Trophoblast cell (in vitro differentiated cells and primary cell): Measurements from ENCODE around the gene ADM5.

Experiments used
- DNase-seq, 2 donors: peaks; one replicate each; pipeline ENCODE4 v3.0.0-alpha.2; 2016
- H2AFZ ChIP-seq: 2 replicates; pipeline ENCODE4 v1.6.1; 2013; ENCODE audit warnings: low read length, moderate library complexity, mild to moderate bottlenecking; ENCODE audit not compliant: insufficient read depth, poor library complexity
- H2AK5ac ChIP-seq: 2 replicates; pipeline ENCODE4 v1.6.1; 2013; ENCODE audit warnings: mild to moderate bottlenecking, low read length
- H2BK120ac ChIP-seq: 2 replicates; pipeline ENCODE4 v1.6.1; 2013; ENCODE audit warnings: low read length, mild to moderate bottlenecking, moderate library complexity; ENCODE audit not compliant: insufficient read depth, poor library complexity
- H2BK12ac ChIP-seq: 2 replicates; pipeline ENCODE4 v1.6.1; 2013; ENCODE audit warnings: mild to moderate bottlenecking, low read length, moderate library complexity
- H2BK5ac ChIP-seq: 2 replicates; pipeline ENCODE4 v1.6.1; 2013; ENCODE audit warnings: low read length, low read depth, moderate library complexity, mild to moderate bottlenecking; ENCODE audit not compliant: poor library complexity
- H3K14ac ChIP-seq: 2 replicates; pipeline ENCODE4 v1.6.1; 2013; ENCODE audit warnings: mild to moderate bottlenecking, low read length
- H3K18ac ChIP-seq: 2 replicates; pipeline ENCODE4 v1.6.1; 2013; ENCODE audit warnings: mild to moderate bottlenecking, low read length
- H3K23ac ChIP-seq: 2 replicates; pipeline ENCODE4 v1.6.1; 2013; ENCODE audit warnings: low read length
- H3K27ac ChIP-seq: 2 replicates; pipeline ENCODE4 v1.5.1; 2013; ENCODE audit warnings: low read depth, mild to moderate bottlenecking, inconsistent platforms, low read length, moderate library complexity
- H3K27me3 ChIP-seq: 2 replicates; pipeline ENCODE4 v1.6.1; 2013; ENCODE audit warnings: inconsistent platforms, mild to moderate bottlenecking, low read length, moderate library complexity; ENCODE audit not compliant: insufficient read depth
- H3K36me3 ChIP-seq, 2 experiments: 1 replicate in 1 of 2; 2 replicates in 1 of 2; pipeline ENCODE4 v1.6.1; 2013; ENCODE audit warnings: low read length in 2 of 2, mild to moderate bottlenecking in 2 of 2, moderate library complexity in 1 of 2; ENCODE audit not compliant: insufficient read depth in 2 of 2, control insufficient read depth in 1 of 2
- H3K4ac ChIP-seq: 2 replicates; pipeline ENCODE4 v1.6.1; 2013; ENCODE audit warnings: low read depth, mild to moderate bottlenecking, low read length, moderate library complexity
- H3K4me1 ChIP-seq, 2 experiments: 1 replicate in 1 of 2; 2 replicates in 1 of 2; pipeline ENCODE4 v1.6.1; 2013; ENCODE audit warnings: low read length in 2 of 2, mild to moderate bottlenecking in 2 of 2, moderate library complexity in 1 of 2; ENCODE audit not compliant: insufficient read depth in 2 of 2, control insufficient read depth in 1 of 2
- H3K4me2 ChIP-seq: 2 replicates; pipeline ENCODE4 v1.6.1; 2013; ENCODE audit warnings: inconsistent platforms, mild to moderate bottlenecking, low read length, moderate library complexity
- H3K4me3 ChIP-seq: 2 replicates; pipeline ENCODE4 v1.5.1; 2013; ENCODE audit warnings: mild to moderate bottlenecking, low read depth, low read length, inconsistent platforms
- H3K79me1 ChIP-seq: one replicate; pipeline ENCODE4 v1.6.1; 2013; ENCODE audit warnings: low read length
- H3K79me2 ChIP-seq: 2 replicates; pipeline ENCODE4 v1.6.1; 2013; ENCODE audit warnings: low read length, mild to moderate bottlenecking; ENCODE audit not compliant: control insufficient read depth, insufficient read depth, poor library complexity
- H3K9ac ChIP-seq: 2 replicates; pipeline ENCODE4 v1.6.1; 2013; ENCODE audit warnings: mild to moderate bottlenecking, low read length
- H3K9me3 ChIP-seq: 2 replicates; pipeline ENCODE4 v1.6.1; 2013; ENCODE audit warnings: low read depth, mild to moderate bottlenecking, control low read depth, inconsistent platforms, low read length; ENCODE audit not compliant: insufficient read depth
- H4K12ac ChIP-seq: 2 replicates; pipeline ENCODE4 v1.6.1; 2013; ENCODE audit warnings: low read depth, mild to moderate bottlenecking, low read length, moderate library complexity
- H4K8ac ChIP-seq: 2 replicates; pipeline ENCODE4 v1.6.1; 2013; ENCODE audit warnings: low read depth, mild to moderate bottlenecking, low read length, moderate library complexity
- H4K91ac ChIP-seq: one replicate; pipeline ENCODE4 v1.6.1; 2013; ENCODE audit warnings: low read depth, mild to moderate bottlenecking, low read length, moderate library complexity
- WGBS: extraction: QIAGEN DNeasy Blood & Tissue Kit; methylation state at CpG from one replicate; pipeline ENCODE4 v1.1.7; 2013; ENCODE audit warnings: missing lambda C conversion rate; ENCODE audit not compliant: insufficient read length, insufficient coverage; ENCODE audit errors: extremely low coverage; 5-methylcytosine and 5-hydroxymethylcytosine counted together

ADM5 gene

GRCh38 chr19:49657493-49658138 lies 31.8 kb upstream of the ADM5 start:
- WGBS, result no CpG with 5 or more reads among the region's 22 CpGs
- Histone ChIP-seq H3K27ac (no peak overlapping the region), H3K4me2 (no peak overlapping the region)

GRCh38 chr19:49658139-49658517 lies 31.3 kb upstream of the ADM5 start:
- Histone ChIP-seq H3K9ac (no peak overlapping the region), H3K18ac (no peak overlapping the region), H3K4me2 (no peak overlapping the region), H3K4me1 (no peaks in the 10 kb centered on the region), H3K27ac (no peak overlapping the region), H3K79me1 (no peaks in the 10 kb centered on the region), H3K36me3 (peaks cover 94 to 97% of the 10 kb centered on the region in 2 experiments), H3K4me3 (no peak overlapping the region), H2AFZ (no peak overlapping the region), H3K4ac (no peak overlapping the region), H4K8ac (no peak overlapping the region), H3K79me2 (no peaks in the 10 kb centered on the region), H4K91ac (no peak overlapping the region), H3K14ac (no peak overlapping the region), H3K9me3 (peaks cover 8% of the 10 kb centered on the region), H2AK5ac (no peak overlapping the region), H2BK12ac (no peak overlapping the region), H3K23ac (no peak overlapping the region), H4K12ac (no peak overlapping the region), H2BK5ac (no peak overlapping the region), H2BK120ac (no peak overlapping the region), H3K27me3 (no peaks in the 10 kb centered on the region)
- no CpG with 5 or more reads among the region's 15 CpGs for WGBS
- DNase-seq, result no peak

More at GRCh38 chr19:49657493-49658138, 31.8 kb upstream of the ADM5 start:
- no peak overlapping the region for H2BK120ac ChIP-seq
- no peak overlapping the region for H3K23ac ChIP-seq
- H3K79me2 ChIP-seq, result no peaks in the 10 kb centered on the region
- no peak for DNase-seq
- no peak overlapping the region for H4K91ac ChIP-seq
- no peak overlapping the region for H2AK5ac ChIP-seq
- no peak overlapping the region for H4K8ac ChIP-seq
- H2BK12ac ChIP-seq, result no peak overlapping the region
- no peaks in the 10 kb centered on the region for H3K4me1 ChIP-seq
- H3K14ac ChIP-seq, result no peak overlapping the region
- H3K4me3 ChIP-seq, result no peak overlapping the region
- H3K27me3 ChIP-seq, result no peaks in the 10 kb centered on the region
- H3K36me3 ChIP-seq, result peaks cover 94 to 97% of the 10 kb centered on the region in 2 experiments
- H4K12ac ChIP-seq, result no peak overlapping the region
- H2BK5ac ChIP-seq, result no peak overlapping the region
- no peaks in the 10 kb centered on the region for H3K79me1 ChIP-seq
- no peak overlapping the region for H2AFZ ChIP-seq
- peaks cover 8% of the 10 kb centered on the region for H3K9me3 ChIP-seq
- H3K9ac ChIP-seq, result no peak overlapping the region
- no peak overlapping the region for H3K18ac ChIP-seq
- H3K4ac ChIP-seq, result no peak overlapping the region

- Histone ChIP-seq H3K36me3 (peaks cover 90 to 93% of the 10 kb centered on the region in 2 experiments), H3K4me3 (no peak overlapping the region), H4K8ac (no peak overlapping the region), H3K79me1 (no peaks in the 10 kb centered on the region), H4K12ac (no peak overlapping the region), H3K9ac (no peak overlapping the region), H3K4ac (no peak overlapping the region), H3K27ac (no peak overlapping the region), H3K14ac (no peak overlapping the region), H3K9me3 (peaks cover 8% of the 10 kb centered on the region), H3K18ac (no peak overlapping the region), H3K23ac (no peak overlapping the region), H2BK12ac (no peak overlapping the region), H2BK120ac (no peak overlapping the region), H3K4me2 (no peak overlapping the region), H2BK5ac (no peak overlapping the region), H2AK5ac (no peak overlapping the region), H3K79me2 (no peaks in the 10 kb centered on the region), H3K27me3 (no peaks in the 10 kb centered on the region), H2AFZ (no peak overlapping the region), H4K91ac (no peak overlapping the region), H3K4me1 (peaks cover 0 to under 1% of the 10 kb centered on the region in 2 experiments)
- WGBS, result no CpG with 5 or more reads among the region's 12 CpGs
- no peak for DNase-seq
Measured at GRCh38 chr19:49658566-49659442, 30.6 kb upstream of the ADM5 start.

GRCh38 chr19:49660338-49660961 lies 28.9 kb upstream of the ADM5 start:
- H4K91ac ChIP-seq, result no peak overlapping the region
- peaks cover 4 to 5% of the 10 kb centered on the region in 2 experiments for H3K4me1 ChIP-seq
- no peak overlapping the region for H3K4me2 ChIP-seq
- H3K79me2 ChIP-seq, result peaks cover 10% of the 10 kb centered on the region
- no peak overlapping the region for H4K12ac ChIP-seq
- no peak overlapping the region for H3K4ac ChIP-seq
- H3K4me3 ChIP-seq, result no peak overlapping the region
- H4K8ac ChIP-seq, result no peak overlapping the region
- peaks cover 7% of the 10 kb centered on the region for H3K9me3 ChIP-seq
- H3K18ac ChIP-seq, result no peak overlapping the region
- no CpG with 5 or more reads among the region's 15 CpGs for WGBS
- no peak overlapping the region for H3K14ac ChIP-seq
- H2BK5ac ChIP-seq, result no peak overlapping the region
- H3K36me3 ChIP-seq, result peaks cover 76 to 77% of the 10 kb centered on the region in 2 experiments
- H3K23ac ChIP-seq, result no peak overlapping the region
- H3K27ac ChIP-seq, result no peak overlapping the region
- no peak overlapping the region for H2AK5ac ChIP-seq
- H3K27me3 ChIP-seq, result no peaks in the 10 kb centered on the region
- no peak overlapping the region for H2BK120ac ChIP-seq
- H2BK12ac ChIP-seq, result no peak overlapping the region
- H3K79me1 ChIP-seq, result peaks cover 10% of the 10 kb centered on the region
- no peak for DNase-seq
- H3K9ac ChIP-seq, result no peak overlapping the region
- H2AFZ ChIP-seq, result no peak overlapping the region
